AG04450 (cell line): ENCODE results near the gene TTC19. TPM values are rescaled to one million over a fixed set of nuclear protein-coding genes. Genes with fewer than 3 reads are reported as not detected.

Experiments
- CTCF ChIA-PET: fragments of 300-600, 350-600 bp; formaldehyde crosslinking; extraction: SDS; loops from one replicate; lab custom pipeline; 2022; ENCODE audit warnings: antibody characterized with exemption, inconsistent platforms; lab: Charles Lee
- POLR2A ChIA-PET: fragments of 350-600 bp; formaldehyde crosslinking; extraction: SDS; loops from one replicate; lab custom pipeline; 2021; ENCODE audit warnings: antibody characterized with exemption, inconsistent platforms; lab: Yijun Ruan, JAX
- DNase-seq: peaks from one replicate; pipeline ENCODE4 v3.0.0-alpha.2; 2011; ENCODE audit warnings: low read depth, low spot score
- H3K27ac ChIP-seq: one replicate; pipeline ENCODE4 v1.5.1; 2012; ENCODE audit warnings: low read depth, low read length, control low read depth
- H3K27me3 ChIP-seq: one replicate; pipeline ENCODE4 v1.6.0; 2012; ENCODE audit warnings: low read length; ENCODE audit not compliant: control insufficient read depth, insufficient read depth
- H3K4me3 ChIP-seq: 2 replicates; pipeline ENCODE4 v1.5.1; 2011; ENCODE audit warnings: mild to moderate bottlenecking, low read depth, low read length, control low read depth
- H3K9me3 ChIP-seq: 2 replicates; pipeline ENCODE4 v1.5.1; 2012; ENCODE audit warnings: low read length; ENCODE audit not compliant: control insufficient read depth, insufficient read depth
- CTCF ChIP-seq: IDR thresholded peaks from 2 replicates; pipeline ENCODE4 v1.5.1; 2011; ENCODE audit warnings: low read depth, low read length, control low read depth, inconsistent platforms
- polyA plus RNA-seq: library from polyadenylated mRNA; depleted of rRNA; stranded (reverse); fragments of >200 nt; gene quantifications from 2 replicates; pipeline ENCODE4 v1.2.3, GENCODE V29; 2011

TTC19 gene
- polyA plus RNA-seq, 1 experiment, result 5.9 TPM

- H3K27me3 ChIP-seq, result no peaks in the 10 kb centered on the region
- TF ChIP-seq CTCF, result no peak
- H3K27ac ChIP-seq, result no peak overlapping the region
- H3K4me3 ChIP-seq, result no peak overlapping the region
- no peak for DNase-seq
- CTCF ChIA-PET, result no interaction called here
- H3K9me3 ChIP-seq, result no peaks in the 10 kb centered on the region
- POLR2A ChIA-PET, result interaction anchor here (0.7 kb wide), 1 partner anchor 10 kb away, joined by 7 read pairs; no protein-coding TSS in a partner anchor
Observed at GRCh38 chr17:15967706-15968399, 31.8 kb upstream of the TTC19 start.

GRCh38 chr17:15969463-15969862 is 30.2 kb upstream of the TTC19 start:
- CTCF ChIA-PET, result no interaction called here
- H3K27ac ChIP-seq, result no peak overlapping the region
- H3K4me3 ChIP-seq, result no peak overlapping the region
- POLR2A ChIA-PET, result no interaction called here
- no peak for DNase-seq
- TF ChIP-seq CTCF, result no peak
- H3K9me3 ChIP-seq, result no peaks in the 10 kb centered on the region
- no peaks in the 10 kb centered on the region for H3K27me3 ChIP-seq

GRCh38 chr17:15970500-15970899 is 29.1 kb upstream of the TTC19 start:
- Histone ChIP-seq H3K27me3 (no peaks in the 10 kb centered on the region), H3K9me3 (no peaks in the 10 kb centered on the region), H3K27ac (no peak overlapping the region), H3K4me3 (no peak overlapping the region)
- CTCF ChIA-PET, result no interaction called here
- DNase-seq, result no peak
- TF ChIP-seq CTCF, result no peak
- POLR2A ChIA-PET, result no interaction called here

- no peak for TF ChIP-seq CTCF
- no peak for DNase-seq
- no peak overlapping the region for H3K27ac ChIP-seq
- no peak overlapping the region for H3K4me3 ChIP-seq
- H3K9me3 ChIP-seq, result no peaks in the 10 kb centered on the region
- H3K27me3 ChIP-seq, result no peaks in the 10 kb centered on the region
- ChIA-PET CTCF (interaction anchor here (0.6 to 0.7 kb wide), 2 partner anchors 24 to 56 kb away, joined by 4 read pairs; no protein-coding TSS in a partner anchor), POLR2A (no interaction called here)
Observed at GRCh38 chr17:15971098-15971678, 28.4 kb upstream of the TTC19 start.

GRCh38 chr17:15971882-15972281 is 27.7 kb upstream of the TTC19 start:
- no peak overlapping the region for H3K4me3 ChIP-seq
- ChIA-PET CTCF (no interaction called here), POLR2A (no interaction called here)
- no peak overlapping the region for H3K27ac ChIP-seq
- no peak for TF ChIP-seq CTCF
- DNase-seq, result no peak
- no peaks in the 10 kb centered on the region for H3K9me3 ChIP-seq
- H3K27me3 ChIP-seq, result no peaks in the 10 kb centered on the region
